K562 (cell line): ENCODE measurements around the gene PRPSAP1. TPM values are rescaled to one million over a fixed set of nuclear protein-coding genes. Genes with fewer than 3 reads are reported as not detected.

ENCODE experiments used
- CBFA2T2 ChIP-seq: fragments of 450-650 bp; conservative IDR thresholded peaks from 2 replicates; pipeline ENCODE4 v1.6.1; 2017; ENCODE audit warnings: mild to moderate bottlenecking
- CCNT2 ChIP-seq: IDR thresholded peaks from 2 replicates; pipeline ENCODE4 v1.6.1; 2011; ENCODE audit warnings: borderline replicate concordance, low read depth, mild to moderate bottlenecking, moderate library complexity, mixed read lengths, low read length; ENCODE audit not compliant: insufficient read length; ENCODE audit errors: extremely low read depth
- CREB1 ChIP-seq, 2 experiments: sonication (generic) in 1 of 2; formaldehyde crosslinking in 1 of 2; IDR thresholded peaks; 2 replicates each; pipeline versions ENCODE4 v1.6.1 to v1.8.0; 2012 to 2022; ENCODE audit warnings: inconsistent platforms in 1 of 2, mild to moderate bottlenecking in 1 of 2, missing genetic modification reagents in 1 of 2, moderate library complexity in 1 of 2
- DPF2 ChIP-seq: fragments of 450-650 bp; IDR thresholded peaks from 2 replicates; pipeline ENCODE4 v1.6.1; 2016
- HEY1 ChIP-seq: fragments of 250-450 bp; sonication (Bioruptor Pico); IDR thresholded peaks from 2 replicates; pipeline ENCODE4 v1.5.0; 2020; ENCODE audit warnings: mild to moderate bottlenecking, moderate library complexity, borderline replicate concordance
- NELFE ChIP-seq: IDR thresholded peaks from 2 replicates; pipeline ENCODE4 v1.6.1; 2011; ENCODE audit warnings: mild to moderate bottlenecking; ENCODE audit not compliant: insufficient read depth, insufficient read length
- POLR2A ChIP-seq: fragments of 450-650 bp; conservative IDR thresholded peaks from 2 replicates; pipeline ENCODE4 v1.6.1; 2016
- RBM14 ChIP-seq: fragments of 200-400 bp; formaldehyde crosslinking; IDR thresholded peaks from 2 replicates; pipeline ENCODE4 v1.6.1; 2018; ENCODE audit warnings: low read depth, mild to moderate bottlenecking, low read length, moderate library complexity, borderline replicate concordance; ENCODE audit not compliant: insufficient read depth
- SIRT6 ChIP-seq: IDR thresholded peaks from one replicate; pipeline ENCODE4 v1.6.1; 2012; ENCODE audit warnings: low read depth, mild to moderate bottlenecking, control low read depth, inconsistent platforms, low read length, moderate library complexity
- TAF15 ChIP-seq: fragments of 200-400 bp; formaldehyde crosslinking; IDR thresholded peaks from 2 replicates; pipeline ENCODE4 v1.6.1; 2017; ENCODE audit warnings: mild to moderate bottlenecking, low read depth, low read length, moderate library complexity
- TEAD2 ChIP-seq: fragments of 450-650 bp; IDR thresholded peaks from 2 replicates; pipeline ENCODE4 v1.6.1; 2016; ENCODE audit warnings: missing genetic modification characterization, control low read depth, missing compliant biosample characterization
- WHSC1 ChIP-seq: IDR thresholded peaks from one replicate; pipeline ENCODE4 v1.6.1; 2012; ENCODE audit warnings: low read length, control low read depth, inconsistent platforms
- ZNF146 ChIP-seq: IDR thresholded peaks from one replicate; pipeline ENCODE4 v1.6.1; 2018; ENCODE audit warnings: missing compliant biosample characterization; ENCODE audit not compliant: unreplicated experiment
- ZNF232 ChIP-seq: sonication (generic); formaldehyde crosslinking; IDR thresholded peaks from 2 replicates; pipeline ENCODE4 v1.8.0; 2022; ENCODE audit warnings: mild to moderate bottlenecking, missing genetic modification reagents
- polyA plus RNA-seq, 8 experiments: library from polyadenylated mRNA; depleted of rRNA in 4 of 8; stranded (reverse) in 5 of 8; unstranded in 3 of 8; fragments of >200 nt; fragmentation: Nextera tagmentation in 2 of 8; fragmentation: Illumina TruSeq in 1 of 8; extraction: Ambion mirVana in 2 of 8; extraction: Trizol in 1 of 8; gene quantifications; 2 replicates each; pipeline versions ENCODE4 v1.2.1 to v1.2.3, GENCODE V29; 2011 to 2014; ENCODE audit warnings: inconsistent platforms in 1 of 8, missing spikeins in 1 of 8
- total RNA-seq, 7 experiments: library from RNA; depleted of rRNA in 6 of 7; stranded (reverse); fragments of >200 nt in 6 of 7; fragmentation: Illumina TruSeq in 2 of 7; extraction: Trizol in 2 of 7; gene quantifications; 2 replicates each; pipeline versions ENCODE4 v1.2.1 to v1.2.3, GENCODE V29; 2011 to 2021; ENCODE audit warnings: low replicate concordance in 1 of 7
- TF ChIP-seq, protein P1 (sequence below): fragments of 200-400 bp; formaldehyde crosslinking; IDR thresholded peaks from 2 replicates; pipeline ENCODE4 v1.6.1; 2017; ENCODE audit warnings: mild to moderate bottlenecking, low read depth, low read length, moderate library complexity
- TF ChIP-seq, protein P2 (sequence below): fragments of 200-800 bp; sonication (Bioruptor generic); IDR thresholded peaks from 2 replicates; pipeline ENCODE4 v1.6.1; 2016; ENCODE audit warnings: missing genetic modification characterization, missing compliant biosample characterization
- TF ChIP-seq, protein P3 (sequence below): fragments of 450-650 bp; formaldehyde crosslinking; IDR thresholded peaks from 2 replicates; pipeline ENCODE4 v1.4.0; 2022; ENCODE audit warnings: mild to moderate bottlenecking, moderate library complexity
- TF ChIP-seq, protein P4 (sequence below): sonication (generic); formaldehyde crosslinking; IDR thresholded peaks from 2 replicates; pipeline ENCODE4 v1.8.0; 2022; ENCODE audit warnings: missing genetic modification reagents, mild to moderate bottlenecking, moderate library complexity, borderline replicate concordance

Gene PRPSAP1
- total and polyA plus RNA-seq, 9 of the 15 experiments (the other 6 are each of a cell fraction or from before 2014, with no cell fraction given), result 21.9 to 77.1 (median 40.8) TPM

DNA sequence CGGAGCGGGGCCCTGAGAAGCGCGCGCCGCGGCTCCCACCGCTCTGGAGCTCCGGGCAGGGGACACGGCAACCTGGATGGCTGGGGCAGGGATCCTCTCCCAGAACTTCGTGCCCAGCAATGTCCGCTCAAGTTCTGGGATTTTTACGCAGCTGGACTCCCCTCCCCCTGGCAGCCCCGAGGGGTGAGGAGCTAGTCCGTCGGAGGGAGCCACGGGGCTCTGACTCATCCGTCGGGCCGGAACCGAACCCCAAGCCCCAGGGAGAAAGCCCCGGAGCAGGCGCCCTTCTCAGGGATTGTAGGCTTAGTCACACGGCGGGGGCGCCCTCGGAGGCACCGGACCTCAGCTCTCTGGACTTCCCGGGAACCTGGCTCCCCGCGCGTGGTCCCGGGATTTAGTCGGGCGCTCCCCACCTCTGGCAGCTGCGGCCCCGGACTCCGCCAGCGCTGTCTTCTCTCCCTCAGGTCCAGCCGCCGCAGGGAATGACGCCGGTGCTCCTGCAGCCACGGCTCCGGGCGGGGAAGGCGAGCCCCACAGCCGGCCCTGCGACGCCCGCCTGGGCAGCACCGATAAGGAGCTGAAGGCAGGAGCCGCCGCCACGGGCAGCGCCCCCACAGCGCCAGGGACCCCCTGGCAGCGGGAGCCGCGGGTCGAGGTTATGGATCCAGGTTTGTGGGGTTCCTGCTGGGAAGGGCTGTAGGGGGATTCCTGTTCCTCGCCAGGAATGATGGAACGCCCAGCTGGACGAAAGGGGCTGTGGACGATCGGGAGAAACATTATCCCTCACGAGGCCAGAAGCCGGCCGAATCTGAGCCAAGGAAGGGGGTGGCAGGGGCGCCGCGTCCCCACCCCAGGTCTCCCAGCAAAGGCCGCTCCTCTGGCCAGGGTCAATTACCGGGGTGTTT lies 31.5 kb upstream of the PRPSAP1 start (continued):
- TF ChIP-seq, protein P1, sequence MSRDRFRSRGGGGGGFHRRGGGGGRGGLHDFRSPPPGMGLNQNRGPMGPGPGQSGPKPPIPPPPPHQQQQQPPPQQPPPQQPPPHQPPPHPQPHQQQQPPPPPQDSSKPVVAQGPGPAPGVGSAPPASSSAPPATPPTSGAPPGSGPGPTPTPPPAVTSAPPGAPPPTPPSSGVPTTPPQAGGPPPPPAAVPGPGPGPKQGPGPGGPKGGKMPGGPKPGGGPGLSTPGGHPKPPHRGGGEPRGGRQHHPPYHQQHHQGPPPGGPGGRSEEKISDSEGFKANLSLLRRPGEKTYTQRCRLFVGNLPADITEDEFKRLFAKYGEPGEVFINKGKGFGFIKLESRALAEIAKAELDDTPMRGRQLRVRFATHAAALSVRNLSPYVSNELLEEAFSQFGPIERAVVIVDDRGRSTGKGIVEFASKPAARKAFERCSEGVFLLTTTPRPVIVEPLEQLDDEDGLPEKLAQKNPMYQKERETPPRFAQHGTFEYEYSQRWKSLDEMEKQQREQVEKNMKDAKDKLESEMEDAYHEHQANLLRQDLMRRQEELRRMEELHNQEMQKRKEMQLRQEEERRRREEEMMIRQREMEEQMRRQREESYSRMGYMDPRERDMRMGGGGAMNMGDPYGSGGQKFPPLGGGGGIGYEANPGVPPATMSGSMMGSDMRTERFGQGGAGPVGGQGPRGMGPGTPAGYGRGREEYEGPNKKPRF, result no peak
- peak; percentile 43; the same call in 1 of the 2 replicates for TF ChIP-seq DPF2
- no peak for TF ChIP-seq CREB1 (IDR thresholded peaks at IDR 0.05)
- TF ChIP-seq CREB1 (CRISPR knock-in tag; IDR thresholded peaks at IDR 0.05), result no peak
- TF ChIP-seq, protein P2, sequence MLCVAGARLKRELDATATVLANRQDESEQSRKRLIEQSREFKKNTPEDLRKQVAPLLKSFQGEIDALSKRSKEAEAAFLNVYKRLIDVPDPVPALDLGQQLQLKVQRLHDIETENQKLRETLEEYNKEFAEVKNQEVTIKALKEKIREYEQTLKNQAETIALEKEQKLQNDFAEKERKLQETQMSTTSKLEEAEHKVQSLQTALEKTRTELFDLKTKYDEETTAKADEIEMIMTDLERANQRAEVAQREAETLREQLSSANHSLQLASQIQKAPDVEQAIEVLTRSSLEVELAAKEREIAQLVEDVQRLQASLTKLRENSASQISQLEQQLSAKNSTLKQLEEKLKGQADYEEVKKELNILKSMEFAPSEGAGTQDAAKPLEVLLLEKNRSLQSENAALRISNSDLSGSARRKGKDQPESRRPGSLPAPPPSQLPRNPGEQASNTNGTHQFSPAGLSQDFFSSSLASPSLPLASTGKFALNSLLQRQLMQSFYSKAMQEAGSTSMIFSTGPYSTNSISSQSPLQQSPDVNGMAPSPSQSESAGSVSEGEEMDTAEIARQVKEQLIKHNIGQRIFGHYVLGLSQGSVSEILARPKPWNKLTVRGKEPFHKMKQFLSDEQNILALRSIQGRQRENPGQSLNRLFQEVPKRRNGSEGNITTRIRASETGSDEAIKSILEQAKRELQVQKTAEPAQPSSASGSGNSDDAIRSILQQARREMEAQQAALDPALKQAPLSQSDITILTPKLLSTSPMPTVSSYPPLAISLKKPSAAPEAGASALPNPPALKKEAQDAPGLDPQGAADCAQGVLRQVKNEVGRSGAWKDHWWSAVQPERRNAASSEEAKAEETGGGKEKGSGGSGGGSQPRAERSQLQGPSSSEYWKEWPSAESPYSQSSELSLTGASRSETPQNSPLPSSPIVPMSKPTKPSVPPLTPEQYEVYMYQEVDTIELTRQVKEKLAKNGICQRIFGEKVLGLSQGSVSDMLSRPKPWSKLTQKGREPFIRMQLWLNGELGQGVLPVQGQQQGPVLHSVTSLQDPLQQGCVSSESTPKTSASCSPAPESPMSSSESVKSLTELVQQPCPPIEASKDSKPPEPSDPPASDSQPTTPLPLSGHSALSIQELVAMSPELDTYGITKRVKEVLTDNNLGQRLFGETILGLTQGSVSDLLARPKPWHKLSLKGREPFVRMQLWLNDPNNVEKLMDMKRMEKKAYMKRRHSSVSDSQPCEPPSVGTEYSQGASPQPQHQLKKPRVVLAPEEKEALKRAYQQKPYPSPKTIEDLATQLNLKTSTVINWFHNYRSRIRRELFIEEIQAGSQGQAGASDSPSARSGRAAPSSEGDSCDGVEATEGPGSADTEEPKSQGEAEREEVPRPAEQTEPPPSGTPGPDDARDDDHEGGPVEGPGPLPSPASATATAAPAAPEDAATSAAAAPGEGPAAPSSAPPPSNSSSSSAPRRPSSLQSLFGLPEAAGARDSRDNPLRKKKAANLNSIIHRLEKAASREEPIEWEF (CRISPR knock-in tag), result no peak
- no peak for TF ChIP-seq ZNF232
- TF ChIP-seq CBFA2T2, result peak; percentile 44; the same call in 1 of the 2 replicates
- TF ChIP-seq, protein P3, sequence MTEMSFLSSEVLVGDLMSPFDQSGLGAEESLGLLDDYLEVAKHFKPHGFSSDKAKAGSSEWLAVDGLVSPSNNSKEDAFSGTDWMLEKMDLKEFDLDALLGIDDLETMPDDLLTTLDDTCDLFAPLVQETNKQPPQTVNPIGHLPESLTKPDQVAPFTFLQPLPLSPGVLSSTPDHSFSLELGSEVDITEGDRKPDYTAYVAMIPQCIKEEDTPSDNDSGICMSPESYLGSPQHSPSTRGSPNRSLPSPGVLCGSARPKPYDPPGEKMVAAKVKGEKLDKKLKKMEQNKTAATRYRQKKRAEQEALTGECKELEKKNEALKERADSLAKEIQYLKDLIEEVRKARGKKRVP (CRISPR knock-in tag), result no peak
- TF ChIP-seq WHSC1, result no peak
- no peak; the same call in 1 of the 2 replicates for TF ChIP-seq POLR2A
- TF ChIP-seq ZNF146 (CRISPR knock-in tag), result no peak
- TF ChIP-seq CCNT2, result no peak
- TF ChIP-seq RBM14, result no peak
- TF ChIP-seq, protein P4, sequence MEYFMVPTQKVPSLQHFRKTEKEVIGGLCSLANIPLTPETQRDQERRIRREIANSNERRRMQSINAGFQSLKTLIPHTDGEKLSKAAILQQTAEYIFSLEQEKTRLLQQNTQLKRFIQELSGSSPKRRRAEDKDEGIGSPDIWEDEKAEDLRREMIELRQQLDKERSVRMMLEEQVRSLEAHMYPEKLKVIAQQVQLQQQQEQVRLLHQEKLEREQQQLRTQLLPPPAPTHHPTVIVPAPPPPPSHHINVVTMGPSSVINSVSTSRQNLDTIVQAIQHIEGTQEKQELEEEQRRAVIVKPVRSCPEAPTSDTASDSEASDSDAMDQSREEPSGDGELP, result 0 out of 2 replicates have a peak, but pooled peaks have one; percentile 57
- no peak for TF ChIP-seq NELFE
- no peak for TF ChIP-seq TAF15
- TF ChIP-seq SIRT6, result no peak
- TF ChIP-seq TEAD2 (tag), result no peak
- no peak for TF ChIP-seq HEY1 (CRISPR knock-in tag)
